HCT116 (cell line): ENCODE measurements around the gene SLC1A3.

Experiments
- CTCF ChIP-seq, 3 experiments: fragments of 200-600 bp in 1 of 3; sonication (generic) in 1 of 3; IDR thresholded peaks in 2 of 3; conservative IDR thresholded peaks in 1 of 3; 2 replicates each; pipeline ENCODE4 v1.5.1; 2012 to 2017; ENCODE audit warnings: low read depth in 2 of 3, low read length in 2 of 3, antibody characterized with exemption in 1 of 3, borderline replicate concordance in 1 of 3, control low read depth in 1 of 3, mild to moderate bottlenecking in 1 of 3, mixed read lengths in 1 of 3, mixed run types in 1 of 3, moderate library complexity in 1 of 3; ENCODE audit not compliant: insufficient read depth in 1 of 3
- FOSL1 ChIP-seq: IDR thresholded peaks from 2 replicates; pipeline ENCODE4 v1.6.1; 2012; ENCODE audit warnings: low read depth
- POLR2A ChIP-seq: IDR thresholded peaks from 2 replicates; pipeline ENCODE4 v1.7.0; 2011; ENCODE audit warnings: borderline replicate concordance; ENCODE audit not compliant: insufficient read depth, insufficient read length; ENCODE audit errors: extremely low read depth
- ZBTB33 ChIP-seq: IDR thresholded peaks from 2 replicates; pipeline ENCODE4 v1.6.1; 2011; ENCODE audit warnings: mild to moderate bottlenecking, low read length, moderate library complexity; ENCODE audit not compliant: insufficient replicate concordance; ENCODE audit errors: extremely low read depth

GRCh38 chr5:36669015-36669651 lies 62.7 kb downstream of the SLC1A3 start:
- TF ChIP-seq CTCF (IDR thresholded peaks at IDR 0.05 in 2 of 3, conservative IDR thresholded peaks at IDR 0.05 in 1 of 3; ENCODE audit: borderline replicate concordance in 1 of 3, insufficient read depth in 1 of 3, low read depth in 2 of 3, low read length in 2 of 3) (no peak), FOSL1 (no peak), ZBTB33 (no peak), POLR2A (no peak)
